LNCAP (cell line): ENCODE data around the gene ATOSB.

Experiments
- CTCF ChIP-seq: fragments of 450-650 bp; IDR thresholded peaks from 2 replicates; pipeline ENCODE4 v1.5.1; 2017; ENCODE audit warnings: mild to moderate bottlenecking

The ATOSB gene

GRCh38 chr9:35116539-35116897, 856 bp upstream of the ATOSB start:
- TF ChIP-seq CTCF, result no peak

- TF ChIP-seq CTCF, result no peak
These were observed 628 bp downstream of the ATOSB start for GRCh38 chr9:35114840-35115628.

- no peak for TF ChIP-seq CTCF
These were observed 1.4 kb downstream of the ATOSB start for GRCh38 chr9:35114113-35114839.

GRCh38 chr9:35112257-35113020, 3.2 kb downstream of the ATOSB start:
- no peak for TF ChIP-seq CTCF

GRCh38 chr9:35111001-35111933, 4.4 kb downstream of the ATOSB start:
- TF ChIP-seq CTCF, result no peak

- no peak for TF ChIP-seq CTCF
These were observed 5.3 kb downstream of the ATOSB start for GRCh38 chr9:35110327-35110761.
